B cell (primary cell): ENCODE data around the gene IGFLR1. TPM values are rescaled to one million over a fixed set of nuclear protein-coding genes. Genes with fewer than 3 reads are reported as not detected.

Experiments
- ATAC-seq: fragments of 200-7000 bp; cut with Tn5 transposase; one replicate; pipeline ENCODE4 v1.10.0; 2021; ENCODE audit warnings: low read depth, mild to moderate bottlenecking, moderate number of reproducible peaks, moderate library complexity
- CTCF ChIA-PET: fragments of 350-600 bp; sonication (Branson Sonifier 250); formaldehyde crosslinking; loops from one replicate; lab custom pipeline; 2021; ENCODE audit warnings: antibody characterized with exemption, inconsistent platforms; lab: Charles Lee
- POLR2A ChIA-PET: fragments of 350-600 bp; sonication (Branson Sonifier 250); formaldehyde crosslinking; loops from one replicate; lab custom pipeline; 2021; ENCODE audit warnings: antibody characterized with exemption; lab: Charles Lee
- DNase-seq: peaks from one replicate; pipeline ENCODE4 v3.0.0; 2013
- H2AFZ ChIP-seq: 2 replicates; pipeline ENCODE4 v1.6.1; 2012; ENCODE audit warnings: mild to moderate bottlenecking, low read depth, low read length; ENCODE audit not compliant: insufficient read depth, poor library complexity, severe bottlenecking
- H3K27ac ChIP-seq, 2 donors: 1 replicate in 1 of 2; 2 replicates in 1 of 2; pipeline ENCODE4 v1.5.1; 2012 to 2013; ENCODE audit warnings: low read length in 2 of 2, mild to moderate bottlenecking in 2 of 2, moderate library complexity in 1 of 2
- H3K27me3 ChIP-seq, 4 experiments: fragments of 200-600 bp in 1 of 4; sonication (generic) in 1 of 4; replicated peaks in 1 of 4; 1 replicate in 2 of 4; 2 replicates in 2 of 4; pipeline versions ENCODE4 v1.6.1 to v1.7.0; 2013 to 2016; ENCODE audit warnings: low read length in 3 of 4, mild to moderate bottlenecking in 2 of 4, mixed read lengths in 1 of 4, moderate library complexity in 1 of 4; ENCODE audit not compliant: insufficient read depth in 4 of 4, control insufficient read depth in 3 of 4; ENCODE audit errors: control extremely low read depth in 1 of 4
- H3K36me3 ChIP-seq, 2 experiments: replicated peaks in 1 of 2; 1 replicate in 1 of 2; 2 replicates in 1 of 2; pipeline versions ENCODE4 v1.6.1 to v1.7.1; 2013; ENCODE audit warnings: low read length in 1 of 2; ENCODE audit not compliant: insufficient read depth in 2 of 2, control insufficient read depth in 1 of 2; ENCODE audit errors: control extremely low read depth in 1 of 2, extremely low read depth in 1 of 2
- H3K4me1 ChIP-seq, 2 donors: fragments of 200-600 bp in 1 of 2; sonication (generic) in 1 of 2; 1 replicate in 1 of 2; 2 replicates in 1 of 2; pipeline versions ENCODE4 v1.5.1 to v1.6.1; 2013 to 2017; ENCODE audit warnings: low read length in 2 of 2; ENCODE audit not compliant: control insufficient read depth in 2 of 2, insufficient read depth in 2 of 2
- H3K4me2 ChIP-seq: replicated peaks from 2 replicates; pipeline ENCODE3; 2012; ENCODE audit warnings: mild to moderate bottlenecking, low read depth, low read length; ENCODE audit not compliant: poor library complexity, severe bottlenecking
- H3K4me3 ChIP-seq, 5 experiments: fragments of 200-600 bp in 1 of 5; sonication (generic) in 1 of 5; 1 replicate in 3 of 5; 2 replicates in 2 of 5; pipeline versions ENCODE4 v1.5.1 to v1.7.0; 2011 to 2016; ENCODE audit warnings: low read length in 4 of 5, mild to moderate bottlenecking in 4 of 5, low read depth in 2 of 5, control low read depth in 1 of 5, moderate library complexity in 1 of 5; ENCODE audit not compliant: insufficient read depth in 1 of 5; ENCODE audit errors: control extremely low read depth in 1 of 5, extremely low read depth in 1 of 5
- H3K79me2 ChIP-seq: fragments of 200-600 bp; sonication (generic); one replicate; pipeline ENCODE4 v1.6.0; 2016; ENCODE audit warnings: low read length; ENCODE audit not compliant: control insufficient read depth, insufficient read depth
- H3K9ac ChIP-seq: fragments of 200-600 bp; sonication (generic); 2 replicates; pipeline ENCODE4 v1.6.1; 2017; ENCODE audit warnings: mild to moderate bottlenecking, low read length, moderate library complexity
- H3K9me3 ChIP-seq, 3 donors: one replicate each; pipeline versions ENCODE4 v1.6.1 to v1.7.1; 2013; ENCODE audit warnings: low read length in 2 of 3; ENCODE audit not compliant: control insufficient read depth in 2 of 3, insufficient read depth in 1 of 3; ENCODE audit errors: control extremely low read depth in 1 of 3
- H4K20me1 ChIP-seq: 2 replicates; pipeline ENCODE4 v1.6.0; 2012; ENCODE audit warnings: mild to moderate bottlenecking, low read length; ENCODE audit not compliant: insufficient read depth, control insufficient read depth, poor library complexity, severe bottlenecking
- H3K27ac Mint-ChIP-seq: one replicate; pipeline ENCODE4 v1.8.0; 2021; ENCODE audit warnings: mixed read lengths
- H3K27me3 Mint-ChIP-seq: one replicate; pipeline ENCODE4 v1.8.0; 2021; ENCODE audit warnings: mixed read lengths
- H3K4me1 Mint-ChIP-seq: one replicate; pipeline ENCODE4 v1.8.0; 2021; ENCODE audit warnings: mixed read lengths
- H3K4me3 Mint-ChIP-seq: one replicate; pipeline ENCODE4 v1.8.0; 2021; ENCODE audit warnings: mixed read lengths
- H3K9me3 Mint-ChIP-seq: one replicate; pipeline ENCODE4 v1.8.0; 2022; ENCODE audit warnings: mixed read lengths; ENCODE audit not compliant: insufficient read depth
- EZH2 ChIP-seq: IDR thresholded peaks from 2 replicates; pipeline ENCODE4 v1.6.1; 2012; ENCODE audit warnings: borderline replicate concordance, low read depth, mild to moderate bottlenecking, moderate library complexity, low read length; ENCODE audit not compliant: insufficient read depth, poor library complexity, severe bottlenecking
- WGBS: methylation state at CpG from one replicate; pipeline ENCODE4 v1.1.5; 2013; ENCODE audit warnings: missing lambda C conversion rate; ENCODE audit not compliant: insufficient coverage; 5-methylcytosine and 5-hydroxymethylcytosine counted together
- intact Hi-C: fragments of 100-400 bp; cut with micrococcal nuclease; formaldehyde crosslinking; loops from one replicate; pipeline ENCODE4 v1.10.0; 2022
- polyA plus RNA-seq: library from polyadenylated mRNA; depleted of rRNA; stranded (reverse); fragments of >200 nt; gene quantifications from 2 replicates; pipeline ENCODE4 v1.2.3, GENCODE V29; 2012
- total RNA-seq, 2 donors: library from RNA; stranded (reverse); fragments of 120-200 nt in 1 of 2; gene quantifications; 1 replicate in 1 of 2; 2 replicates in 1 of 2; pipeline versions ENCODE4 v1.2.3 to v1.2.4, GENCODE V29; 2013 to 2022
- TF ChIP-seq, protein P1 (sequence below): fragments of 200-600 bp; IDR thresholded peaks from one replicate; pipeline ENCODE4 v1.8.0; 2022; ENCODE audit warnings: antibody characterized with exemption, mild to moderate bottlenecking

The IGFLR1 gene
- total and polyA plus RNA-seq, 2 donors (not counting 1 experiment from before 2014, with no cell fraction given), result 130 to 245 TPM

DNA sequence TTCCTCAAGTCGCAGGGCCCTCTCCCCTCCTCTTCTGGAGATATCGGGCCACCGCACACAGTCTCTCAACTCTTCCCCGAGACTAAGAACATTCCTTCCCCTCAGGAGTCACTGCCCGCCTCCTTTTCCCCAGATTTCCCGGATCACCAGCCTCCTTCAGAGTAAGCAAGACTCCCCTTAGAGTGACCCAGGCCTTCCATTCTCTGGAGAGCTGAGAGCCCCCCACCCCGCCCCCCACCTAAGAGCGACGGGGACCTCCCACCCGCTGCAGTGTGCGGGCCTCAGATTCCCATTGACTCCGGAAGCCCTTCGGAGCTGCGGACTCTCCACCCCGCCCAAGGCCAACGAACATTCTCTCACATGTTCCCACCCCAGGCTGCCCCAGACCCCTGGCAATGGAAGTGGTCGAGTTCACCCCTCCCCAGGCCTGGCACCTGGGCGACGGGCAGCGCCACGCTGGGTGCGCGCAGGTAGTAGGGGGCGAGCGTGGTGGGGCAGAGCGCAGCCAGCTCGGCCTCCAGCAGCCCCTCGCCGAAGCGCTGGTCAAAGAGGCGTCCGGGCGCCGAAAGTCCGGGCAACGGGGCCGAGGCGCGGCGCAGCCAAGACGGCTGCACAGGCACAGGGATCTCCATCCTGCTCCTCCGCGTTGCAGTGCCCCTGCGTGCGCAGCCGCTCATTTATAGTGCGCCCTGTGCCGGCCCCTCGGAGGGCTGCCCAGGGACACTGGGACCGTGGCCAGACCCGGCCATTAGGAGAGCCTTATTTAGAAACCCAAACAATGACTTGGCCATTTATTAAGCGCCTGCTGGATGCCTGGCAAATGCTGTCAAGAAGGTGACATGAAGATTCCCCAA lies 14.4 kb upstream of the IGFLR1 start, which contains the start of gene HSPB6:
Gene HSPB6 (minus strand): TSS at position 653 of the 854 bp plus-strand sequence. CDS start 21 bp downstream, at position 632.
- peak; percentile 47 for TF ChIP-seq EZH2
- TF ChIP-seq, protein P1, sequence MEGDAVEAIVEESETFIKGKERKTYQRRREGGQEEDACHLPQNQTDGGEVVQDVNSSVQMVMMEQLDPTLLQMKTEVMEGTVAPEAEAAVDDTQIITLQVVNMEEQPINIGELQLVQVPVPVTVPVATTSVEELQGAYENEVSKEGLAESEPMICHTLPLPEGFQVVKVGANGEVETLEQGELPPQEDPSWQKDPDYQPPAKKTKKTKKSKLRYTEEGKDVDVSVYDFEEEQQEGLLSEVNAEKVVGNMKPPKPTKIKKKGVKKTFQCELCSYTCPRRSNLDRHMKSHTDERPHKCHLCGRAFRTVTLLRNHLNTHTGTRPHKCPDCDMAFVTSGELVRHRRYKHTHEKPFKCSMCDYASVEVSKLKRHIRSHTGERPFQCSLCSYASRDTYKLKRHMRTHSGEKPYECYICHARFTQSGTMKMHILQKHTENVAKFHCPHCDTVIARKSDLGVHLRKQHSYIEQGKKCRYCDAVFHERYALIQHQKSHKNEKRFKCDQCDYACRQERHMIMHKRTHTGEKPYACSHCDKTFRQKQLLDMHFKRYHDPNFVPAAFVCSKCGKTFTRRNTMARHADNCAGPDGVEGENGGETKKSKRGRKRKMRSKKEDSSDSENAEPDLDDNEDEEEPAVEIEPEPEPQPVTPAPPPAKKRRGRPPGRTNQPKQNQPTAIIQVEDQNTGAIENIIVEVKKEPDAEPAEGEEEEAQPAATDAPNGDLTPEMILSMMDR, result no peak
- no peak for ATAC-seq
- intact Hi-C loops, result loop anchor here (5.0 kb wide), 1 partner anchor 64 kb away; no protein-coding TSS in a partner anchor
- no peaks in the 10 kb centered on the region for H3K9me3 Mint-ChIP-seq
- peak within 1 kb of the TSS in 1 of 2 donors; percentile 96 for H3K27ac ChIP-seq
- peak within 1 kb of the TSS; percentile 85 to 99 (median 94) for H3K4me3 ChIP-seq
- CTCF ChIA-PET, result interaction anchor here (1.3 kb wide), 1 partner anchor 16 kb away, joined by 3 read pairs; no protein-coding TSS in a partner anchor
- peak within 1 kb of the TSS; percentile 89 for H2AFZ ChIP-seq
- peaks cover 24 to 35% of the 10 kb centered on the region in 2 donors for H3K4me1 ChIP-seq
- H3K4me3 Mint-ChIP-seq, result peak within 1 kb of the TSS; percentile 99
- POLR2A ChIA-PET, result interaction anchor here (1.1 to 2.2 kb wide), 4 partner anchors 8 to 16 kb away, joined by 7 to 17 read pairs (median 9); partner anchors contain the start of genes LIN37, PSENEN and U2AF1L4
- peaks cover 34% of the 10 kb centered on the region for H3K4me1 Mint-ChIP-seq
- H3K9ac ChIP-seq, result peak within 1 kb of the TSS; percentile 96
- H3K9me3 ChIP-seq, result peaks cover 0 to 10% (median 0%) of the 10 kb centered on the region in 3 donors
- H4K20me1 ChIP-seq, result peaks cover 4% of the 10 kb centered on the region
- H3K27me3 Mint-ChIP-seq, result peaks cover 17% of the 10 kb centered on the region
- DNase-seq, result peak; percentile 32
- H3K36me3 ChIP-seq, result peaks cover 0 to 29% of the 10 kb centered on the region in 2 experiments
- peaks cover 23% of the 10 kb centered on the region for H3K79me2 ChIP-seq
- H3K4me2 ChIP-seq, result peak within 1 kb of the TSS; percentile 98
- H3K27me3 ChIP-seq, result peaks cover 0 to 26% (median 10%) of the 10 kb centered on the region in 4 experiments
- WGBS, result 10% methylated on average over 50 of the region's 52 CpGs
- peak within 1 kb of the TSS; percentile 99 for H3K27ac Mint-ChIP-seq
